GM12878 (cell line): ENCODE measurements around the gene NFIX.

ENCODE experiments used
- CREM ChIP-seq: IDR thresholded peaks from 2 replicates; pipeline ENCODE4 v1.6.1; 2014; ENCODE audit warnings: antibody characterized with exemption, low read depth
- SMC3 ChIP-seq: IDR thresholded peaks from 2 replicates; pipeline ENCODE4 v1.6.1; 2011; ENCODE audit warnings: low read length, improper control_type of control experiment, borderline replicate concordance
- USF1 ChIP-seq: IDR thresholded peaks from 2 replicates; pipeline ENCODE4 v1.6.1; 2011; ENCODE audit warnings: borderline replicate concordance, low read depth, mild to moderate bottlenecking, moderate library complexity, mixed read lengths, low read length; ENCODE audit not compliant: insufficient read depth; ENCODE audit errors: extremely low read length
- TF ChIP-seq, protein P1 (sequence below), 3 experiments: IDR thresholded peaks in 2 of 3; conservative IDR thresholded peaks in 1 of 3; 2 replicates each; pipeline ENCODE4 v1.5.1; 2011; ENCODE audit warnings: low read depth in 3 of 3, low read length in 3 of 3, mild to moderate bottlenecking in 3 of 3, control low read depth in 2 of 3, moderate library complexity in 2 of 3, inconsistent platforms in 1 of 3, mixed read lengths in 1 of 3; ENCODE audit not compliant: control insufficient read depth in 2 of 3, insufficient read depth in 1 of 3; ENCODE audit errors: extremely low read depth in 1 of 3

DNA sequence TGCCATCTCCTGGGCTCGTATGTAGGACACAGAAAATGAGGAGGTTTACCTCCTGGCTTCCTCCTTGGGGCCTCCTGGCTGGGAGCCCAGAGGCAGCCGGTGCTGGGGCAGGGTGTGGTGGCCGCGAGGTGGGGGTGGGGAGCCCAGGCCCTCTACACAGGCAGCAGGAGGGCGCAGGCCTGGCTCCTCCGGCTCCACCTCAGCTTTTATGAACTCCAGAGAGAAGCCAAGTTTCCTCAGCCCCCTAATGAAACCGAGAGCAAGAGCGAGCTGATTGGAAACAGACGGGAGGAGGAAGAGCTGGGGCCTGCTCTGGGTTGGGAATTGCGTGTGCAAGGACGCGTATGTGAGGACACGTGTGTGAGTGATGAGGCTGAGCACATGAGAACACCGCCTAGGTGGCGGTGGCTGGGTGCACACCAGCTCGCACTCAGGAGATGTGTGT, 84.3 kb downstream of the NFIX start:
- TF ChIP-seq USF1 (no peak), CREM (no peak), SMC3 (no peak)
- TF ChIP-seq, protein P1, sequence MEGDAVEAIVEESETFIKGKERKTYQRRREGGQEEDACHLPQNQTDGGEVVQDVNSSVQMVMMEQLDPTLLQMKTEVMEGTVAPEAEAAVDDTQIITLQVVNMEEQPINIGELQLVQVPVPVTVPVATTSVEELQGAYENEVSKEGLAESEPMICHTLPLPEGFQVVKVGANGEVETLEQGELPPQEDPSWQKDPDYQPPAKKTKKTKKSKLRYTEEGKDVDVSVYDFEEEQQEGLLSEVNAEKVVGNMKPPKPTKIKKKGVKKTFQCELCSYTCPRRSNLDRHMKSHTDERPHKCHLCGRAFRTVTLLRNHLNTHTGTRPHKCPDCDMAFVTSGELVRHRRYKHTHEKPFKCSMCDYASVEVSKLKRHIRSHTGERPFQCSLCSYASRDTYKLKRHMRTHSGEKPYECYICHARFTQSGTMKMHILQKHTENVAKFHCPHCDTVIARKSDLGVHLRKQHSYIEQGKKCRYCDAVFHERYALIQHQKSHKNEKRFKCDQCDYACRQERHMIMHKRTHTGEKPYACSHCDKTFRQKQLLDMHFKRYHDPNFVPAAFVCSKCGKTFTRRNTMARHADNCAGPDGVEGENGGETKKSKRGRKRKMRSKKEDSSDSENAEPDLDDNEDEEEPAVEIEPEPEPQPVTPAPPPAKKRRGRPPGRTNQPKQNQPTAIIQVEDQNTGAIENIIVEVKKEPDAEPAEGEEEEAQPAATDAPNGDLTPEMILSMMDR (IDR thresholded peaks at IDR 0.05 in 2 of 3, conservative IDR thresholded peaks at IDR 0.05 in 1 of 3; ENCODE audit: control insufficient read depth in 2 of 3, extremely low read depth in 1 of 3, insufficient read depth in 1 of 3, low read depth in 3 of 3, low read length in 3 of 3), result no peak
